ENCODE data around the gene STIM1.

- no peak for TF ChIP-seq CTCF (IDR thresholded peaks at IDR 0.05; ENCODE audit: insufficient read depth, low read length, poor library complexity, severe bottlenecking)
- no peak for TF ChIP-seq EZH2phosphoT487 (conservative IDR thresholded peaks at IDR 0.05; ENCODE audit: low read length)
Measured at GRCh38 chr11:3810446-3810845, 45.0 kb upstream of the STIM1 start.

Measured in SU-DHL-6 (cell line).